K562 (cell line): ENCODE data around the gene KRTAP2-3. TPM values are rescaled to one million over a fixed set of nuclear protein-coding genes. Genes with fewer than 3 reads are reported as not detected.

Source experiments
- ATAC-seq: fragments of 200-7000 bp; cut with Tn5 transposase; 3 replicates; pipeline ENCODE4 v1.9.1; 2020; ENCODE audit warnings: moderate library complexity
- BruUV-seq: library from RNA; stranded (reverse); fragments of 400-500 nt; replicated peaks from 2 replicates; lab custom pipeline; 2021; lab: Mats Ljungman, UMichigan
- CTCF ChIA-PET: fragments of 300-600 bp; formaldehyde crosslinking; extraction: SDS; loops from one replicate; lab custom pipeline; 2021; ENCODE audit warnings: low intra/inter-chr PET ratio; lab: Yijun Ruan, JAX
- POLR2A ChIA-PET: fragments of 300-600, 350-650 bp; sonication (Branson Sonifier 250); formaldehyde crosslinking; extraction: SDS; loops from one replicate; lab custom pipeline; 2021; ENCODE audit warnings: antibody characterized with exemption, inconsistent platforms; lab: Yijun Ruan, JAX
- DNase-seq, 4 experiments: peaks; one replicate each; pipeline versions ENCODE4 v3.0.0 to v3.0.0-alpha.2; 2011 to 2018; ENCODE audit warnings: low spot score in 3 of 4, mixed read lengths in 3 of 4; ENCODE audit errors: extremely low read depth in 1 of 4
- FAIRE-seq: peaks from 2 replicates; lab custom pipeline; 2011; peaks lifted over from hg19 to GRCh38; lab: Jason Lieb, UNC
- H2AFZ ChIP-seq: 2 replicates; pipeline ENCODE4 v1.6.0; 2011; ENCODE audit warnings: low read depth, low read length, control low read depth, inconsistent platforms
- H3K27ac ChIP-seq: fragments of 200-600 bp; 3 replicates; pipeline ENCODE4 v1.8.0; 2011; ENCODE audit warnings: low read depth, mild to moderate bottlenecking, control low read depth, inconsistent platforms, low read length, moderate library complexity, mixed read lengths; ENCODE audit errors: extremely low read depth
- H3K27me3 ChIP-seq, 2 experiments: fragments of 300-600 bp in 1 of 2; 2 replicates in 1 of 2; 3 replicates in 1 of 2; pipeline versions ENCODE4 v1.6.0 to v1.8.0; 2011; ENCODE audit warnings: inconsistent platforms in 2 of 2, low read length in 2 of 2, mild to moderate bottlenecking in 1 of 2, mixed read lengths in 1 of 2, moderate library complexity in 1 of 2; ENCODE audit not compliant: control insufficient read depth in 2 of 2, insufficient read depth in 2 of 2
- H3K36me3 ChIP-seq: fragments of 300-600 bp; 3 replicates; pipeline ENCODE4 v1.8.0; 2011; ENCODE audit warnings: mild to moderate bottlenecking, low read length, inconsistent platforms; ENCODE audit not compliant: control insufficient read depth, insufficient read depth
- H3K4me1 ChIP-seq, 2 experiments: fragments of 200-600 bp in 1 of 2; replicated peaks in 1 of 2; 2 replicates in 1 of 2; 3 replicates in 1 of 2; pipeline versions ENCODE4 v1.5.1 to v1.8.0; 2011; ENCODE audit warnings: inconsistent platforms in 2 of 2, low read length in 2 of 2, mild to moderate bottlenecking in 1 of 2, mixed read lengths in 1 of 2, moderate library complexity in 1 of 2; ENCODE audit not compliant: control insufficient read depth in 2 of 2, insufficient read depth in 2 of 2
- H3K4me2 ChIP-seq: 2 replicates; pipeline ENCODE4 v1.6.1; 2011; ENCODE audit warnings: low read length, control low read depth, inconsistent platforms, mixed read lengths; ENCODE audit not compliant: insufficient read depth
- H3K4me3 ChIP-seq: fragments of 200-600 bp; sonication (generic), shearing (Covaris generic); 2 replicates; pipeline ENCODE4 v1.5.1; 2016; ENCODE audit warnings: control low read depth, inconsistent platforms
- H3K79me2 ChIP-seq: fragments of 200-600 bp; 3 replicates; pipeline ENCODE4 v1.8.0; 2011; ENCODE audit warnings: low read length, inconsistent platforms; ENCODE audit not compliant: control insufficient read depth, insufficient read depth
- H3K9ac ChIP-seq, 2 experiments: 2 replicates each; pipeline versions ENCODE4 v1.6.0 to v1.6.1; 2011; ENCODE audit warnings: low read depth in 2 of 2, low read length in 2 of 2, control low read depth in 1 of 2, inconsistent platforms in 1 of 2, mild to moderate bottlenecking in 1 of 2, mixed read lengths in 1 of 2; ENCODE audit not compliant: insufficient read depth in 1 of 2
- H3K9me1 ChIP-seq: one replicate; pipeline ENCODE4 v1.6.0; 2011; ENCODE audit warnings: inconsistent platforms, mild to moderate bottlenecking, low read length, moderate library complexity; ENCODE audit not compliant: control insufficient read depth, insufficient read depth
- H3K9me3 ChIP-seq: replicated peaks from 2 replicates; pipeline ENCODE4 v1.5.1; 2011; ENCODE audit warnings: low read depth, low read length, inconsistent platforms; ENCODE audit not compliant: control insufficient read depth, insufficient read depth
- H4K20me1 ChIP-seq: replicated peaks from 2 replicates; pipeline ENCODE4 v1.6.1; 2011; ENCODE audit warnings: low read length, inconsistent platforms, mixed read lengths; ENCODE audit not compliant: control insufficient read depth, insufficient read depth
- MAFK ChIP-seq: IDR thresholded peaks from 2 replicates; pipeline ENCODE4 v1.6.1; 2011; ENCODE audit warnings: low read length, improper control_type of control experiment
- MYNN ChIP-seq, 2 experiments: sonication (generic); formaldehyde crosslinking in 1 of 2; IDR thresholded peaks; 2 replicates each; pipeline versions ENCODE4 v1.5.0 to v1.6.1; 2016 to 2020; ENCODE audit warnings: antibody characterized with exemption in 1 of 2, missing genetic modification reagents in 1 of 2
- RBM39 ChIP-seq: fragments of 200-400 bp; formaldehyde crosslinking; optimal IDR thresholded peaks from 2 replicates; pipeline ENCODE3; 2018; ENCODE audit warnings: low read depth, low read length
- SMAD3 ChIP-seq: fragments of 450-650 bp; formaldehyde crosslinking; conservative IDR thresholded peaks from 2 replicates; pipeline ENCODE4 v1.4.0; 2020; ENCODE audit warnings: mild to moderate bottlenecking
- ZNF239 ChIP-seq: fragments of 250-450 bp; sonication (Bioruptor Pico); IDR thresholded peaks from 2 replicates; pipeline ENCODE4 v1.4.0; 2020; ENCODE audit warnings: mild to moderate bottlenecking
- WGBS: fragments of 100-300 bp; shearing (Covaris generic); methylation state at CpG from one replicate; pipeline ENCODE4 v1.1.6; 2016; ENCODE audit warnings: low coverage, mixed read lengths; ENCODE audit not compliant: insufficient coverage; ENCODE audit errors: missing lambda C conversion rate; 5-methylcytosine and 5-hydroxymethylcytosine counted together
- in situ Hi-C: fragments of 300-500 bp; cut with MboI; formaldehyde crosslinking; loops from 4 replicates; pipeline ENCODE4 v1.15.0; 2018; ENCODE audit warnings: inconsistent platforms, mixed read lengths
- intact Hi-C: fragments of 100-400 bp; cut with micrococcal nuclease; formaldehyde crosslinking; loops from 2 replicates; pipeline ENCODE4 v1.14.2; 2022
- polyA plus RNA-seq, 8 experiments: library from polyadenylated mRNA; depleted of rRNA in 4 of 8; stranded (reverse) in 5 of 8; unstranded in 3 of 8; fragments of >200 nt; fragmentation: Nextera tagmentation in 2 of 8; fragmentation: Illumina TruSeq in 1 of 8; extraction: Ambion mirVana in 2 of 8; extraction: Trizol in 1 of 8; gene quantifications; 2 replicates each; pipeline versions ENCODE4 v1.2.1 to v1.2.3, GENCODE V29; 2011 to 2014; ENCODE audit warnings: inconsistent platforms in 1 of 8, missing spikeins in 1 of 8
- total RNA-seq, 7 experiments: library from RNA; depleted of rRNA in 6 of 7; stranded (reverse); fragments of >200 nt in 6 of 7; fragmentation: Illumina TruSeq in 2 of 7; extraction: Trizol in 2 of 7; gene quantifications; 2 replicates each; pipeline versions ENCODE4 v1.2.1 to v1.2.3, GENCODE V29; 2011 to 2021; ENCODE audit warnings: low replicate concordance in 1 of 7
- TF ChIP-seq, protein P1 (sequence below), 2 experiments: IDR thresholded peaks; 2 replicates each; pipeline ENCODE4 v1.6.1; 2012; ENCODE audit warnings: improper control_type of control experiment in 2 of 2, low read depth in 2 of 2, low read length in 2 of 2, borderline replicate concordance in 1 of 2
- TF ChIP-seq, protein P2 (sequence below): fragments of 250-450 bp; sonication (Bioruptor Pico); IDR thresholded peaks from 2 replicates; pipeline ENCODE4 v1.5.0; 2021

Gene KRTAP2-3
- total and polyA plus RNA-seq, 9 of the 15 experiments (the other 6 are each of a cell fraction or from before 2014, with no cell fraction given): not detected

DNA sequence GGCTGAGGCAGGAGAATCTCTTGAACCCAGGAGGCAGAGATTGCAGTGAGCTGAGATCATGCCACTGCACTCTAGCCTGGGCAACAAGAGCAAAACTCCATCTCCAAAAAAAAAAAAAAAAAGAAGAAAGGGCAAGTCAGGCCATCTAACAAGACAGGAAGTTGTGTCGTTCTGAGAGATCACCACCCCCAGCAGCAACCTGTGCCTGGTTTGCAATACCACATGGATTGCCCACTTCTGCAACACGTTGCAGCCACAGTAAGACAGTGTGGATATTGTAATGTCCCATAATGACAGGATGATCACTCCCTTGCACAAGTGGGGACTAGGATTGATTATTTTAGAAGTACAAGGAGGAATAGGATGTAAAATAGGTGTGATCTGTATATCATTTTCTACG is 9.1 kb upstream of the KRTAP2-3 start:
- no peaks in the 10 kb centered on the region for H3K36me3 ChIP-seq
- WGBS: 3% methylated on average over 3 of the region's 3 CpGs
- ChIA-PET POLR2A (interaction anchor here (0.6 kb wide), 1 partner anchor 335 kb away, joined by 3 read pairs; no protein-coding TSS in a partner anchor), CTCF (no interaction called here)
- H4K20me1 ChIP-seq: no peaks in the 10 kb centered on the region
- H3K9me3 ChIP-seq: no peaks in the 10 kb centered on the region
- DNase-seq (no peak), ATAC-seq (no peak), FAIRE-seq (no peak)
- no peaks in the 10 kb centered on the region for H3K9me1 ChIP-seq
- no peaks in the 10 kb centered on the region for H3K79me2 ChIP-seq
- intact Hi-C loops (no loop called here), in situ Hi-C loops (no loop called here)
- no peak overlapping the region for H3K4me3 ChIP-seq
- H3K4me2 ChIP-seq: no peak overlapping the region
- H3K27me3 ChIP-seq: no peaks in the 10 kb centered on the region; a peak in 1 of 5 replicates
- no TSS peak for BruUV-seq
- H3K4me1 ChIP-seq: peaks cover 0 to 5% of the 10 kb centered on the region in 2 experiments; a peak in 2 of 5 replicates
- H3K9ac ChIP-seq: no peak overlapping the region
- TF ChIP-seq ZNF239 (CRISPR knock-in tag): no peak
- TF ChIP-seq MAFK: no peak
- no peak for TF ChIP-seq SMAD3 (CRISPR knock-in tag)
- TF ChIP-seq RBM39: no peak
- TF ChIP-seq, protein P1, sequence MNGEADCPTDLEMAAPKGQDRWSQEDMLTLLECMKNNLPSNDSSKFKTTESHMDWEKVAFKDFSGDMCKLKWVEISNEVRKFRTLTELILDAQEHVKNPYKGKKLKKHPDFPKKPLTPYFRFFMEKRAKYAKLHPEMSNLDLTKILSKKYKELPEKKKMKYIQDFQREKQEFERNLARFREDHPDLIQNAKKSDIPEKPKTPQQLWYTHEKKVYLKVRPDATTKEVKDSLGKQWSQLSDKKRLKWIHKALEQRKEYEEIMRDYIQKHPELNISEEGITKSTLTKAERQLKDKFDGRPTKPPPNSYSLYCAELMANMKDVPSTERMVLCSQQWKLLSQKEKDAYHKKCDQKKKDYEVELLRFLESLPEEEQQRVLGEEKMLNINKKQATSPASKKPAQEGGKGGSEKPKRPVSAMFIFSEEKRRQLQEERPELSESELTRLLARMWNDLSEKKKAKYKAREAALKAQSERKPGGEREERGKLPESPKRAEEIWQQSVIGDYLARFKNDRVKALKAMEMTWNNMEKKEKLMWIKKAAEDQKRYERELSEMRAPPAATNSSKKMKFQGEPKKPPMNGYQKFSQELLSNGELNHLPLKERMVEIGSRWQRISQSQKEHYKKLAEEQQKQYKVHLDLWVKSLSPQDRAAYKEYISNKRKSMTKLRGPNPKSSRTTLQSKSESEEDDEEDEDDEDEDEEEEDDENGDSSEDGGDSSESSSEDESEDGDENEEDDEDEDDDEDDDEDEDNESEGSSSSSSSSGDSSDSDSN (IDR thresholded peaks at IDR 0.05; ENCODE audit: borderline replicate concordance in 1 of 2, low read depth in 2 of 2, low read length in 2 of 2): no peak
- no peak for TF ChIP-seq MYNN (IDR thresholded peaks at IDR 0.05)
- TF ChIP-seq MYNN (CRISPR knock-in tag; IDR thresholded peaks at IDR 0.05): no peak
- TF ChIP-seq, protein P2, sequence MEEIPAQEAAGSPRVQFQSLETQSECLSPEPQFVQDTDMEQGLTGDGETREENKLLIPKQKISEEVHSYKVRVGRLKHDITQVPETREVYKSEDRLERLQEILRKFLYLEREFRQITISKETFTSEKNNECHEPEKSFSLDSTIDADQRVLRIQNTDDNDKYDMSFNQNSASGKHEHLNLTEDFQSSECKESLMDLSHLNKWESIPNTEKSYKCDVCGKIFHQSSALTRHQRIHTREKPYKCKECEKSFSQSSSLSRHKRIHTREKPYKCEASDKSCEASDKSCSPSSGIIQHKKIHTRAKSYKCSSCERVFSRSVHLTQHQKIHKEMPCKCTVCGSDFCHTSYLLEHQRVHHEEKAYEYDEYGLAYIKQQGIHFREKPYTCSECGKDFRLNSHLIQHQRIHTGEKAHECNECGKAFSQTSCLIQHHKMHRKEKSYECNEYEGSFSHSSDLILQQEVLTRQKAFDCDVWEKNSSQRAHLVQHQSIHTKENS: no peak
- no peak overlapping the region for H3K27ac ChIP-seq
- no peak overlapping the region for H2AFZ ChIP-seq
